ENCODE data around the gene FRMPD1.

The FRMPD1 gene

DNA sequence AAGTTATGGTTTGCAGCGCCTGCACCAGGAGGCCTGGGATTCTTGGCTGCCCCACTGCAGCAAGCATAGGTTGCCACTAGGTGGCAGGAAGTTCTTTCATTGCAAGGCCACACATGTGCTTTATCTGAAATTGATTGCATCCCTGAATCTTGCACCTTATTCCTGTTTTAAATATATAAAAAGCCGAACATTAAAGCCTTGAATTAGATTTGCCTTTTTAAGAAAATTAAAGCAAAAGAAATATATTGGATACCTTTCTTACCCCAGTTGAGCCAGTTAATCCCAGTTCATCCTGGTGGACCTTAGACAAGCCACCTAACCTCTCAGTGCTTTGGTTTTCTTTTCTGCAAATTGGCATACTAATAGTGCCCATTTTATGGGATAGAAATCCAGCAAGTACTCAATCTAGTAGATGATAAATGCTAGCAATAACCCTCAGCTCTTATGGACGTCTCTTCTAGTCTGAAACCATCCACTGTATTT is 96.6 kb downstream of the FRMPD1 start:
- H3K9me3 ChIP-seq (ENCODE audit: control insufficient read depth, insufficient read depth, low read depth, low read length): no peaks in the 10 kb centered on the region
- no peaks in the 10 kb centered on the region for H3K4me1 ChIP-seq (ENCODE audit: control insufficient read depth, insufficient read depth, low read length)
- POLR2A ChIA-PET: no interaction called here
- no peak overlapping the region for H3K27ac ChIP-seq (ENCODE audit: extremely low read depth, low read depth, low read length)
- H3K36me3 ChIP-seq (ENCODE audit: control insufficient read depth in 2 of 2, insufficient read depth in 1 of 2, low read length in 2 of 2): no peaks in the 10 kb centered on the region
- H3K4me3 ChIP-seq (ENCODE audit: low read depth, low read length): no peak overlapping the region
- CTCF ChIA-PET: interaction anchor here (0.6 to 1.6 kb wide), 9 partner anchors 9 to 341 kb away, joined by 3 to 9 read pairs (median 4); partner anchors contain the start of gene TOMM5
- TF ChIP-seq ZNF266 (tag by site-specific recombination; IDR thresholded peaks at IDR 0.05; ENCODE audit: low read depth) (no peak), GLI2 (tag by site-specific recombination; IDR thresholded peaks at IDR 0.05; ENCODE audit: borderline replicate concordance, low read depth) (no peak), ZNF24 (tag by site-specific recombination; IDR thresholded peaks at IDR 0.05) (no peak), TCF7L2 (IDR thresholded peaks at IDR 0.05; ENCODE audit: borderline replicate concordance, low read depth, low read length) (no peak), SP7 (tag by site-specific recombination; IDR thresholded peaks at IDR 0.05) (0 out of 2 replicates have a peak, but pooled peaks have one; percentile 25), MZF1 (tag by site-specific recombination; IDR thresholded peaks at IDR 0.05; ENCODE audit: borderline replicate concordance) (no peak), ZNF114 (tag by site-specific recombination; IDR thresholded peaks at IDR 0.05) (no peak), RBAK (tag by site-specific recombination; IDR thresholded peaks at IDR 0.05) (no peak), ZNF776 (tag by site-specific recombination; IDR thresholded peaks at IDR 0.05; ENCODE audit: borderline replicate concordance) (no peak), ZNF777 (tag by site-specific recombination; IDR thresholded peaks at IDR 0.05; ENCODE audit: borderline replicate concordance) (no peak), ZNF654 (tag by site-specific recombination; IDR thresholded peaks at IDR 0.05; ENCODE audit: low read depth) (peak; percentile 76), ZNF501 (tag by site-specific recombination; IDR thresholded peaks at IDR 0.05) (no peak), ZFP69B (tag by site-specific recombination; IDR thresholded peaks at IDR 0.05) (no peak), ZNF354C (tag by site-specific recombination; IDR thresholded peaks at IDR 0.05; ENCODE audit: borderline replicate concordance, low read depth) (no peak), ZBTB17 (tag by site-specific recombination; IDR thresholded peaks at IDR 0.05) (peak; percentile 58; the same call in 1 of the 2 replicates), ZNF560 (tag by site-specific recombination; IDR thresholded peaks at IDR 0.05; ENCODE audit: borderline replicate concordance) (no peak), TRIM28 (IDR thresholded peaks at IDR 0.05; ENCODE audit: borderline replicate concordance, low read length) (no peak), ZNF596 (tag by site-specific recombination; IDR thresholded peaks at IDR 0.05) (no peak), ZNF621 (tag by site-specific recombination; IDR thresholded peaks at IDR 0.05) (no peak), ZNF660 (tag by site-specific recombination; IDR thresholded peaks at IDR 0.05) (peak; percentile 46; the same call in 1 of the 2 replicates), ZNF768 (tag by site-specific recombination; IDR thresholded peaks at IDR 0.05) (peak; percentile 44; the same call in 1 of the 2 replicates)
- TF ChIP-seq, protein P1, sequence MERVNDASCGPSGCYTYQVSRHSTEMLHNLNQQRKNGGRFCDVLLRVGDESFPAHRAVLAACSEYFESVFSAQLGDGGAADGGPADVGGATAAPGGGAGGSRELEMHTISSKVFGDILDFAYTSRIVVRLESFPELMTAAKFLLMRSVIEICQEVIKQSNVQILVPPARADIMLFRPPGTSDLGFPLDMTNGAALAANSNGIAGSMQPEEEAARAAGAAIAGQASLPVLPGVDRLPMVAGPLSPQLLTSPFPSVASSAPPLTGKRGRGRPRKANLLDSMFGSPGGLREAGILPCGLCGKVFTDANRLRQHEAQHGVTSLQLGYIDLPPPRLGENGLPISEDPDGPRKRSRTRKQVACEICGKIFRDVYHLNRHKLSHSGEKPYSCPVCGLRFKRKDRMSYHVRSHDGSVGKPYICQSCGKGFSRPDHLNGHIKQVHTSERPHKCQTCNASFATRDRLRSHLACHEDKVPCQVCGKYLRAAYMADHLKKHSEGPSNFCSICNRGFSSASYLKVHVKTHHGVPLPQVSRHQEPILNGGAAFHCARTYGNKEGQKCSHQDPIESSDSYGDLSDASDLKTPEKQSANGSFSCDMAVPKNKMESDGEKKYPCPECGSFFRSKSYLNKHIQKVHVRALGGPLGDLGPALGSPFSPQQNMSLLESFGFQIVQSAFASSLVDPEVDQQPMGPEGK (tag by site-specific recombination; IDR thresholded peaks at IDR 0.05): no peak
- TF ChIP-seq, protein P2, sequence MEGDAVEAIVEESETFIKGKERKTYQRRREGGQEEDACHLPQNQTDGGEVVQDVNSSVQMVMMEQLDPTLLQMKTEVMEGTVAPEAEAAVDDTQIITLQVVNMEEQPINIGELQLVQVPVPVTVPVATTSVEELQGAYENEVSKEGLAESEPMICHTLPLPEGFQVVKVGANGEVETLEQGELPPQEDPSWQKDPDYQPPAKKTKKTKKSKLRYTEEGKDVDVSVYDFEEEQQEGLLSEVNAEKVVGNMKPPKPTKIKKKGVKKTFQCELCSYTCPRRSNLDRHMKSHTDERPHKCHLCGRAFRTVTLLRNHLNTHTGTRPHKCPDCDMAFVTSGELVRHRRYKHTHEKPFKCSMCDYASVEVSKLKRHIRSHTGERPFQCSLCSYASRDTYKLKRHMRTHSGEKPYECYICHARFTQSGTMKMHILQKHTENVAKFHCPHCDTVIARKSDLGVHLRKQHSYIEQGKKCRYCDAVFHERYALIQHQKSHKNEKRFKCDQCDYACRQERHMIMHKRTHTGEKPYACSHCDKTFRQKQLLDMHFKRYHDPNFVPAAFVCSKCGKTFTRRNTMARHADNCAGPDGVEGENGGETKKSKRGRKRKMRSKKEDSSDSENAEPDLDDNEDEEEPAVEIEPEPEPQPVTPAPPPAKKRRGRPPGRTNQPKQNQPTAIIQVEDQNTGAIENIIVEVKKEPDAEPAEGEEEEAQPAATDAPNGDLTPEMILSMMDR (tag by site-specific recombination; IDR thresholded peaks at IDR 0.05): peak; percentile 40
- TF ChIP-seq, protein P3, sequence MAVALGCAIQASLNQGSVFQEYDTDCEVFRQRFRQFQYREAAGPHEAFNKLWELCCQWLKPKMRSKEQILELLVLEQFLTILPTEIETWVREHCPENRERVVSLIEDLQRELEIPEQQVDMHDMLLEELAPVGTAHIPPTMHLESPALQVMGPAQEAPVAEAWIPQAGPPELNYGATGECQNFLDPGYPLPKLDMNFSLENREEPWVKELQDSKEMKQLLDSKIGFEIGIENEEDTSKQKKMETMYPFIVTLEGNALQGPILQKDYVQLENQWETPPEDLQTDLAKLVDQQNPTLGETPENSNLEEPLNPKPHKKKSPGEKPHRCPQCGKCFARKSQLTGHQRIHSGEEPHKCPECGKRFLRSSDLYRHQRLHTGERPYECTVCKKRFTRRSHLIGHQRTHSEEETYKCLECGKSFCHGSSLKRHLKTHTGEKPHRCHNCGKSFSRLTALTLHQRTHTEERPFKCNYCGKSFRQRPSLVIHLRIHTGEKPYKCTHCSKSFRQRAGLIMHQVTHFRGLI (tag by site-specific recombination; IDR thresholded peaks at IDR 0.05): no peak

Measured in HEK293 (cell line).